K562 treated with DMSO at 1 percent for 24 hours (cell line): ENCODE measurements around the gene LRRC58. TPM values are rescaled to one million over a fixed set of nuclear protein-coding genes. Genes with fewer than 3 reads are reported as not detected.

Source experiments
- total RNA-seq: library from RNA; unstranded; fragments of 300-600 nt; gene quantifications from 2 replicates; pipeline ENCODE4 v1.2.3, GENCODE V29; 2022; ENCODE audit warnings: low read depth; ENCODE audit not compliant: insufficient read depth

Gene LRRC58
- total RNA-seq, result 6.9 and 9.0 TPM in 2 replicates

DNA sequence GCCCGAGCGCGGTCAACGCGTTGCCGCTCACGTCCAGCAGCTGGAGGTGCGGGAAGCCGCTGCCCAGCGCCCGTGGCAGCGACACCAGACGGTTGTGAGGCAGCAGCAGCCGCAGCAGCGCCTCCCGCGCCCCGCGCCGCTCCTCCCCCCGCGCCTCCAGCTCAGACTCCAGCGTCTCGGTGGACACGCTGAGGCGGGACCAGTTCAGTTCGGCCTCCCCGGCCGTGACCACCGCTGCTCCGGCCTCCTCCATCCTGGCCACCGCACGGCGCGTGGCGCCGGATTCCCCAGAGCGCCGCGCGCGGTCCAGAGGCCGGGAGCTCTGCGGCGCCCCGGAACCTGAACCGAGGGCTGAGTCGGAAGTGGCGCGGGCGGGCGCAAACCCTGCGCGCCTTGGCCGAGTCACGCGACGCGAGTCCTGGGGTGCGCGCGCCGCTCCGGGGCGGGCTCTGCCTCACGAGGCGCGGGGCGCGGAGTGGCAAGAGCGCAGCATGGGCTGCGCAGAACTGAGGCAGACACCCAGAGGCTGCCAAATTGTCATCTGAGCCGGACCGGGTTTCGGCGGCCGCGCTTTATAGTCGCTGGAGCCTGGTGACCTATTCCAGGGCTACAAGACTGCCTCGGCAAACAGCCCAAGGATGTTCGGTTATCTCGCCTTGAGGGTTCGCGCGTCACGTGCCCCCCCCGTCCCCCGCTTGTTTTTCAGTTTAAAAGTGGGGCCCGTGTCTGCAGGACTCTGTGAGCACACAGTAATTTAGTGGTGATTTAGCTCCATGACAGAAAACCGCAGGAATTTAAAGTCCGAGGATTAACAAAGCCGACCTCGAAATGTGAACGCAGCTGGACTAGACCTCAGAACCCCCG lies at the start of gene LRRC58:
Gene LRRC58 (minus strand): TSS at position 364 of the 864 bp plus-strand sequence. CDS start 111 bp downstream, at position 253.

GRCh38 chr3:120284747-120285507 lies 64.2 kb downstream of the LRRC58 start, which contains the start of gene GPR156:
Gene GPR156 (minus strand): TSS chr3:120285222. CDS start chr3:120244098, 41,124 bp downstream.

Other genes starting within 250 kb of the LRRC58 start
- 0.09 TPM in 1 of 2 replicates, not detected in the other for gene GPR156, start 64.1 kb downstream of the LRRC58 start, total RNA-seq
- not detected in 2 replicates for gene FSTL1, start 101.6 kb upstream of the LRRC58 start, total RNA-seq
- 213 and 215 TPM in 2 replicates for gene NDUFB4, start 247.0 kb upstream of the LRRC58 start, total RNA-seq